PC-9 (cell line): ENCODE measurements around the gene CD300C. TPM values are rescaled to one million over a fixed set of nuclear protein-coding genes. Genes with fewer than 3 reads are reported as not detected.

Experiments used
- BruUV-seq: library from RNA; stranded (reverse); fragments of 400-500 nt; replicated peaks from 2 replicates; lab custom pipeline; 2021; lab: Mats Ljungman, UMichigan
- CTCF ChIA-PET: fragments of 300-600 bp; sonication (Branson Sonifier 250); formaldehyde crosslinking; loops from one replicate; lab custom pipeline; 2022; ENCODE audit warnings: antibody characterized with exemption; lab: Charles Lee
- POLR2A ChIA-PET: fragments of 300-600 bp; sonication (Branson Sonifier 250); formaldehyde crosslinking; loops from one replicate; lab custom pipeline; 2022; ENCODE audit warnings: antibody characterized with exemption; ENCODE audit not compliant: unreplicated experiment; lab: Charles Lee
- DNase-seq, 2 experiments: peaks; one replicate each; pipeline versions ENCODE4 v3.0.0 to v3.0.0-alpha.2; 2015 to 2022; ENCODE audit warnings: mixed read lengths in 1 of 2
- H2AFZ ChIP-seq: fragments of 200-600 bp; sonication (generic); 2 replicates; pipeline ENCODE4 v1.8.1; 2017; ENCODE audit warnings: antibody characterized with exemption
- H3F3A ChIP-seq: fragments of 200-600 bp; sonication (generic); 2 replicates; pipeline ENCODE4 v1.8.1; 2017; ENCODE audit warnings: antibody characterized with exemption, mild to moderate bottlenecking, low read depth; ENCODE audit not compliant: insufficient read depth
- H3K27ac ChIP-seq: fragments of 200-600 bp; sonication (generic); 2 replicates; pipeline ENCODE4 v1.6.1; 2016; ENCODE audit warnings: mixed run types
- H3K27me3 ChIP-seq: fragments of 200-600 bp; sonication (generic); 2 replicates; pipeline ENCODE4 v1.6.1; 2016; ENCODE audit warnings: low read depth, mixed run types; ENCODE audit not compliant: insufficient read depth
- H3K36me3 ChIP-seq: fragments of 200-600 bp; sonication (generic); 2 replicates; pipeline ENCODE4 v1.6.1; 2016; ENCODE audit warnings: low read depth, mixed run types
- H3K4me1 ChIP-seq: fragments of 200-600 bp; sonication (generic); replicated peaks from 2 replicates; pipeline ENCODE4 v1.6.1; 2016; ENCODE audit warnings: mixed run types; ENCODE audit not compliant: insufficient read depth
- H3K4me2 ChIP-seq: fragments of 200-600 bp; sonication (generic); 2 replicates; pipeline ENCODE4 v1.6.1; 2017; ENCODE audit warnings: mixed run types
- H3K4me3 ChIP-seq: fragments of 200-600 bp; sonication (generic); 2 replicates; pipeline ENCODE4 v1.6.1; 2016; ENCODE audit warnings: mixed run types
- H3K79me2 ChIP-seq: fragments of 200-600 bp; sonication (generic); 2 replicates; pipeline ENCODE4 v1.6.1; 2017; ENCODE audit warnings: low read depth, mixed run types
- H3K9me2 ChIP-seq: fragments of 200-600 bp; sonication (generic); 2 replicates; pipeline ENCODE4 v1.8.1; 2017; ENCODE audit warnings: mild to moderate bottlenecking; ENCODE audit not compliant: insufficient read depth
- H3K9me3 ChIP-seq: fragments of 200-600 bp; sonication (generic); 2 replicates; pipeline ENCODE4 v1.8.1; 2016; ENCODE audit warnings: low read depth; ENCODE audit not compliant: insufficient read depth
- H4K20me1 ChIP-seq: fragments of 200-600 bp; sonication (generic); 2 replicates; pipeline ENCODE4 v1.8.1; 2017; ENCODE audit not compliant: insufficient read depth
- EZH2 ChIP-seq: fragments of 200-600 bp; sonication (generic); IDR thresholded peaks from 2 replicates; pipeline ENCODE4 v1.8.0; 2017; ENCODE audit warnings: antibody characterized with exemption, low read depth
- intact Hi-C: fragments of 100-400 bp; cut with micrococcal nuclease; formaldehyde crosslinking; loops from one replicate; pipeline ENCODE4 v1.10.0; 2022; ENCODE audit not compliant: unreplicated experiment
- total RNA-seq: library from RNA; stranded (reverse); gene quantifications from 2 replicates; pipeline ENCODE4 v1.2.3, GENCODE V29; 2021
- TF ChIP-seq, protein P1 (sequence below): fragments of 200-600 bp; sonication (generic); conservative IDR thresholded peaks from 2 replicates; pipeline ENCODE4 v1.6.1; 2017; ENCODE audit warnings: mixed run types, antibody characterized with exemption, mild to moderate bottlenecking, moderate library complexity

The CD300C gene
- total RNA-seq, 1 experiment from 2014 or later, result not detected

- Histone ChIP-seq H3K9me2 (no peaks in the 10 kb centered on the region), H3K27me3 (peaks cover 100% of the 10 kb centered on the region), H3K27ac (no peak overlapping the region), H3K4me1 (no peaks in the 10 kb centered on the region), H3K9me3 (no peaks in the 10 kb centered on the region), H3K4me3 (no peak overlapping the region), H3K36me3 (no peaks in the 10 kb centered on the region), H3K4me2 (no peak overlapping the region), H4K20me1 (no peaks in the 10 kb centered on the region), H2AFZ (no peak overlapping the region), H3K79me2 (no peaks in the 10 kb centered on the region), H3F3A (no peaks in the 10 kb centered on the region)
- no peak for TF ChIP-seq EZH2
- TF ChIP-seq, protein P1, sequence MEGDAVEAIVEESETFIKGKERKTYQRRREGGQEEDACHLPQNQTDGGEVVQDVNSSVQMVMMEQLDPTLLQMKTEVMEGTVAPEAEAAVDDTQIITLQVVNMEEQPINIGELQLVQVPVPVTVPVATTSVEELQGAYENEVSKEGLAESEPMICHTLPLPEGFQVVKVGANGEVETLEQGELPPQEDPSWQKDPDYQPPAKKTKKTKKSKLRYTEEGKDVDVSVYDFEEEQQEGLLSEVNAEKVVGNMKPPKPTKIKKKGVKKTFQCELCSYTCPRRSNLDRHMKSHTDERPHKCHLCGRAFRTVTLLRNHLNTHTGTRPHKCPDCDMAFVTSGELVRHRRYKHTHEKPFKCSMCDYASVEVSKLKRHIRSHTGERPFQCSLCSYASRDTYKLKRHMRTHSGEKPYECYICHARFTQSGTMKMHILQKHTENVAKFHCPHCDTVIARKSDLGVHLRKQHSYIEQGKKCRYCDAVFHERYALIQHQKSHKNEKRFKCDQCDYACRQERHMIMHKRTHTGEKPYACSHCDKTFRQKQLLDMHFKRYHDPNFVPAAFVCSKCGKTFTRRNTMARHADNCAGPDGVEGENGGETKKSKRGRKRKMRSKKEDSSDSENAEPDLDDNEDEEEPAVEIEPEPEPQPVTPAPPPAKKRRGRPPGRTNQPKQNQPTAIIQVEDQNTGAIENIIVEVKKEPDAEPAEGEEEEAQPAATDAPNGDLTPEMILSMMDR, result no peak
- ChIA-PET CTCF (no interaction called here), POLR2A (no interaction called here)
- intact Hi-C loops, result no loop called here
- no peak for DNase-seq
- BruUV-seq, result no TSS peak
Observed at GRCh38 chr17:74544991-74545842, 698 bp downstream of the CD300C start.

- ChIA-PET POLR2A (no interaction called here), CTCF (no interaction called here)
- no peak overlapping the region for H3K27ac ChIP-seq
- H4K20me1 ChIP-seq, result no peaks in the 10 kb centered on the region
- no peaks in the 10 kb centered on the region for H3K4me1 ChIP-seq
- intact Hi-C loops, result no loop called here
- no peaks in the 10 kb centered on the region for H3K9me3 ChIP-seq
- BruUV-seq, result no TSS peak
- no peak overlapping the region for H3K4me3 ChIP-seq
- no peaks in the 10 kb centered on the region for H3F3A ChIP-seq
- no peak overlapping the region for H2AFZ ChIP-seq
- H3K27me3 ChIP-seq, result peaks cover 100% of the 10 kb centered on the region
- no peaks in the 10 kb centered on the region for H3K79me2 ChIP-seq
- no peak overlapping the region for H3K4me2 ChIP-seq
- no peaks in the 10 kb centered on the region for H3K36me3 ChIP-seq
- TF ChIP-seq, protein P1, result no peak
- TF ChIP-seq EZH2, result no peak
- no peaks in the 10 kb centered on the region for H3K9me2 ChIP-seq
- DNase-seq, result no peak
Observed at GRCh38 chr17:74543891-74544760, 1.8 kb downstream of the CD300C start.

- H3F3A ChIP-seq, result no peaks in the 10 kb centered on the region
- no peaks in the 10 kb centered on the region for H3K9me3 ChIP-seq
- TF ChIP-seq EZH2, result no peak
- TF ChIP-seq, protein P1, result no peak
- POLR2A ChIA-PET, result no interaction called here
- CTCF ChIA-PET, result no interaction called here
- H3K36me3 ChIP-seq, result no peaks in the 10 kb centered on the region
- peaks cover 100% of the 10 kb centered on the region for H3K27me3 ChIP-seq
- H3K9me2 ChIP-seq, result no peaks in the 10 kb centered on the region
- no peak overlapping the region for H3K4me3 ChIP-seq
- no peaks in the 10 kb centered on the region for H4K20me1 ChIP-seq
- H3K4me1 ChIP-seq, result no peaks in the 10 kb centered on the region
- H2AFZ ChIP-seq, result no peak overlapping the region
- no peak overlapping the region for H3K4me2 ChIP-seq
- BruUV-seq, result no TSS peak
- intact Hi-C loops, result no loop called here
- no peak overlapping the region for H3K27ac ChIP-seq
- no peaks in the 10 kb centered on the region for H3K79me2 ChIP-seq
- no peak for DNase-seq
Observed at GRCh38 chr17:74543406-74543805, 2.5 kb downstream of the CD300C start.
